Astrocyte (in vitro differentiated cells and primary cell): ENCODE measurements around the gene MOG. TPM values are rescaled to one million over a fixed set of nuclear protein-coding genes. Genes with fewer than 3 reads are reported as not detected.

Source experiments
- total RNA-seq: library from RNA; stranded (reverse); gene quantifications from 2 replicates; pipeline ENCODE4 v1.2.1, GENCODE V29; 2021

Gene MOG
- total RNA-seq, 1 donor from 2014 or later = not detected

Other genes with a start within 250 kb of the MOG start
- gene OR12D1, start 242.2 kb upstream of the MOG start, total RNA-seq = not detected in 2 replicates
- not detected in 2 replicates for gene OR10C1, start 217.8 kb upstream of the MOG start, total RNA-seq
- not detected in 2 replicates for gene OR11A1, start 200.0 kb upstream of the MOG start, total RNA-seq
- gene OR2H1, start 199.9 kb upstream of the MOG start, total RNA-seq = not detected in 2 replicates
- gene MAS1L, start 169.1 kb upstream of the MOG start, total RNA-seq = not detected in 2 replicates
- gene UBD, start 97.4 kb upstream of the MOG start, total RNA-seq = 9.9 and 13.2 TPM in 2 replicates
- gene OR2H2, start 72.0 kb upstream of the MOG start, total RNA-seq = not detected in 2 replicates
- 61.4 and 66.3 TPM in 2 replicates for gene GABBR1, start 23.9 kb upstream of the MOG start, total RNA-seq
- gene ZFP57, start 24.1 kb downstream of the MOG start, total RNA-seq = 0.36 and 0.50 TPM in 2 replicates
- gene HLA-F, start 66.3 kb downstream of the MOG start, total RNA-seq = 6.0 and 7.4 TPM in 2 replicates
- 0.79 and 0.89 TPM in 2 replicates for gene HLA-G, start 170.7 kb downstream of the MOG start, total RNA-seq